MM.1S (cell line): ENCODE data around the gene SYT2.

Experiments
- EZH2 ChIP-seq: fragments of 300-600 bp; sonication (generic); optimal IDR thresholded peaks from 2 replicates; pipeline ENCODE3; 2017; ENCODE audit warnings: low read depth, mild to moderate bottlenecking, antibody characterized with exemption, low read length, mixed read lengths
- EZH2phosphoT487 ChIP-seq: fragments of 300-600 bp; sonication (generic); IDR thresholded peaks from 2 replicates; pipeline ENCODE4 v1.6.1; 2018; ENCODE audit warnings: antibody characterized with exemption, low read length
- TF ChIP-seq, protein P1 (sequence below): fragments of 300-600 bp; sonication (generic); IDR thresholded peaks from 2 replicates; pipeline ENCODE4 v1.5.1; 2016; ENCODE audit warnings: antibody characterized with exemption, low read length, mixed read lengths

DNA sequence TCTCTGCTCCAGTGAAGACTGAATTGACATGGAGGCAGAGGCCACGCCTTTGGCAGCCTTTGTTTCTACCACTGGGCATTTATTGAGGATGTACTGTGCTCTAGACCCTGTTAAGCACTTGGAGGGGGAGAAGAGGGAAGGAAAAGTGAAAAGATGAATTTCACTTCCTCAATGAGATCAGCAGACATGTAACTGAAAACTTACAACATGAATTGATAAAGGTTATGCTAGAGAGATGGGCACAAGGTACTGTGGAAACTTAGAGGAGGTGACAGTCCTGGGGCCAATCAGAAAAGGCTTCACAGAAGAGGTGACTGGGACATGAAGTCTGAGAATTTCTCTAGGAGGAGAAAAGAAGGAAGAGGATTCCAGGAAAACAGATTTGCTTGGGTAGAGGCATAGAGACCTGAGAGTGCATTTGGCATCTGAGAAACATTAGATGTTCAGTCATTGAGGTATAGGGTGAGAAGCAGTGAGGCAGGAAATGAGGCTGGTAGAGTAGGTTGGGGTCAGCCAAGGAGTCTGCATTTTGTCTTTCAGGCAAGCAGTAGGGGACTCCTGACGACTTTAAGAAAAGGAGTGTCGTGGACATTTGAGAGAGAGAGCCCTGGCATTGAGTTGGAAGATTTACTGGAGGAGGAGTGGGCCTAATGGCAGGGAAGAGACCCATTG, 113.0 kb downstream of the SYT2 start:
- TF ChIP-seq, protein P1, sequence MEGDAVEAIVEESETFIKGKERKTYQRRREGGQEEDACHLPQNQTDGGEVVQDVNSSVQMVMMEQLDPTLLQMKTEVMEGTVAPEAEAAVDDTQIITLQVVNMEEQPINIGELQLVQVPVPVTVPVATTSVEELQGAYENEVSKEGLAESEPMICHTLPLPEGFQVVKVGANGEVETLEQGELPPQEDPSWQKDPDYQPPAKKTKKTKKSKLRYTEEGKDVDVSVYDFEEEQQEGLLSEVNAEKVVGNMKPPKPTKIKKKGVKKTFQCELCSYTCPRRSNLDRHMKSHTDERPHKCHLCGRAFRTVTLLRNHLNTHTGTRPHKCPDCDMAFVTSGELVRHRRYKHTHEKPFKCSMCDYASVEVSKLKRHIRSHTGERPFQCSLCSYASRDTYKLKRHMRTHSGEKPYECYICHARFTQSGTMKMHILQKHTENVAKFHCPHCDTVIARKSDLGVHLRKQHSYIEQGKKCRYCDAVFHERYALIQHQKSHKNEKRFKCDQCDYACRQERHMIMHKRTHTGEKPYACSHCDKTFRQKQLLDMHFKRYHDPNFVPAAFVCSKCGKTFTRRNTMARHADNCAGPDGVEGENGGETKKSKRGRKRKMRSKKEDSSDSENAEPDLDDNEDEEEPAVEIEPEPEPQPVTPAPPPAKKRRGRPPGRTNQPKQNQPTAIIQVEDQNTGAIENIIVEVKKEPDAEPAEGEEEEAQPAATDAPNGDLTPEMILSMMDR, result no peak
- no peak for TF ChIP-seq EZH2
- no peak for TF ChIP-seq EZH2phosphoT487
